Suprapubic skin (tissue), 3 donors: ENCODE measurements around the gene DAGLB.

Experiments
- EP300 ChIP-seq: sonication (generic); formaldehyde crosslinking; IDR thresholded peaks from one replicate; pipeline ENCODE4 v1.6.1; 2017; ENCODE audit warnings: antibody characterized with exemption
- TF ChIP-seq, protein P1 (sequence below), 2 donors: fragments of 200-600 bp in 1 of 2; fragments of 450-650 bp in 1 of 2; sonication (generic) in 1 of 2; IDR thresholded peaks; one replicate each; pipeline ENCODE4 v1.5.1; 2016 to 2019; ENCODE audit warnings: antibody characterized with exemption in 2 of 2, mild to moderate bottlenecking in 1 of 2, moderate library complexity in 1 of 2

DNA sequence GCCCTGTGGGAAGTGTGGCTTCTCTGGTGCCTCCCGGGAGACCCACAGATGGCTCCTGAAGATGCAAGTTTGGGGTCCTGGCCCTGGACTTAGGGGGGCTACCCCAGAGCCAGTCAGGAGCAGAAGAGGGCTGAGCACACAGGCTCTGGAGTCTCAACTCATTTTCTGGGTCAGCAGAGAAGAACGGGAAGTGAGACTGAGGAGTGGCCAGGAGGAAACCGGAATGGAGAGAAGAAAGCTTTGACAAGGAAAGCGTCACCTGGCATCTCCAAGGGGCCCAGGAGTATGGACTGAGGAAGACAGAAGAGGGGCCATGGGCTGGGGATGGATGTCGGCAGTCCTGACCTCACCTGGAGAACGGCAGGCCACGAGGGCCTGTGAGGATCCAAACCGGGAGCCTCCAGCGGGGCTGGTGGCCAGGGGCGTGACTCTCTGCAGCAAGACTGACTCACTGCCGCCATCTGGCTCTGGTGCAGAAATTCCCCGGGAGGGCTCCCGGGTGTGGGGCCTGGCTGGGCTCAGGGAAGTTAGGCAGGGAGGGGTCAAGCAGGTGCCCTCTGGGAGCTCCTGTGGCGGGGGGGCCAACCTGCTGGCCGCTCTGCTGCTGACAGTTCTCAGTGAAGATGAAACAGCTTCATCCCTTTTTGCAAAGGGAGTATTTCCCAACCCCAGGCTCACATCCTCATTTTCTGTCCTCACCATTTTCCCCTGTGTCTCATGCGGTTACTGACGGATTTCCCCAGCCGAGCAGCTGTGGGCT lies 23.6 kb downstream of the DAGLB start:
- TF ChIP-seq EP300, result no peak
- TF ChIP-seq, protein P1, sequence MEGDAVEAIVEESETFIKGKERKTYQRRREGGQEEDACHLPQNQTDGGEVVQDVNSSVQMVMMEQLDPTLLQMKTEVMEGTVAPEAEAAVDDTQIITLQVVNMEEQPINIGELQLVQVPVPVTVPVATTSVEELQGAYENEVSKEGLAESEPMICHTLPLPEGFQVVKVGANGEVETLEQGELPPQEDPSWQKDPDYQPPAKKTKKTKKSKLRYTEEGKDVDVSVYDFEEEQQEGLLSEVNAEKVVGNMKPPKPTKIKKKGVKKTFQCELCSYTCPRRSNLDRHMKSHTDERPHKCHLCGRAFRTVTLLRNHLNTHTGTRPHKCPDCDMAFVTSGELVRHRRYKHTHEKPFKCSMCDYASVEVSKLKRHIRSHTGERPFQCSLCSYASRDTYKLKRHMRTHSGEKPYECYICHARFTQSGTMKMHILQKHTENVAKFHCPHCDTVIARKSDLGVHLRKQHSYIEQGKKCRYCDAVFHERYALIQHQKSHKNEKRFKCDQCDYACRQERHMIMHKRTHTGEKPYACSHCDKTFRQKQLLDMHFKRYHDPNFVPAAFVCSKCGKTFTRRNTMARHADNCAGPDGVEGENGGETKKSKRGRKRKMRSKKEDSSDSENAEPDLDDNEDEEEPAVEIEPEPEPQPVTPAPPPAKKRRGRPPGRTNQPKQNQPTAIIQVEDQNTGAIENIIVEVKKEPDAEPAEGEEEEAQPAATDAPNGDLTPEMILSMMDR (IDR thresholded peaks at IDR 0.05), result no peak
